Mammary epithelial cell (primary cell): ENCODE data around the gene NTSR2.

ENCODE experiments used
- CTCF ChIP-seq, 2 donors: IDR thresholded peaks in 1 of 2; conservative IDR thresholded peaks in 1 of 2; 2 replicates each; pipeline ENCODE4 v1.5.1; 2011 to 2012; ENCODE audit warnings: inconsistent platforms in 2 of 2, low read length in 2 of 2, mild to moderate bottlenecking in 2 of 2, control low read depth in 1 of 2, low read depth in 1 of 2; ENCODE audit not compliant: insufficient read depth in 1 of 2; ENCODE audit errors: extremely low read depth in 1 of 2
- EZH2 ChIP-seq: IDR thresholded peaks from 2 replicates; pipeline ENCODE4 v1.6.1; 2012; ENCODE audit warnings: low read length, inconsistent platforms, borderline replicate concordance

DNA sequence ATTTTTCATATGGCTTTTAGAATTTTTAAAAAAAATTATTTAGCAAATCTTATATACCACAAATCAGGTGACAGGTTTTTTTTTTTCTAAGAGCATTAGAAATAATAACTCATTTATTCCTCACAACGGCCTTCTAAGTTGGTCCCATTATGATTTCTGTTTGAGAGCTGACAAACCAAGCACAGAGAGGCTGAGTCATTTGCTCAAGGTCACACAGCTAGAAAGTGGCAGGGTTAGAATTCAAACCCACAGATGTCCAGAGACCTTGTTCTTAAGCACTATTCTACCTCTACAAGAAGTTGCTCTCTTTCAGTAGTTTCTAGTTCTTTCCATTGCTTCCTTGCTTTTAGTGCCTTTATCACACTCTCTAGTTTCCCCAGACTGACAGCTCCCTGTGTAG, 47.6 kb upstream of the NTSR2 start:
- no peak for TF ChIP-seq CTCF (conservative IDR thresholded peaks at IDR 0.05 in 1 of 2, IDR thresholded peaks at IDR 0.05 in 1 of 2; ENCODE audit: extremely low read depth in 1 of 2, insufficient read depth in 1 of 2, low read depth in 1 of 2, low read length in 2 of 2)
- TF ChIP-seq EZH2: no peak
